Thymus (tissue), 11 donors: Measurements from ENCODE around the gene PPP4C. TPM values are rescaled to one million over a fixed set of nuclear protein-coding genes. Genes with fewer than 3 reads are reported as not detected.
"Not testable (repeated sequence)": the region's sequence is repeated elsewhere in the genome, so short reads cannot be mapped to it uniquely, and the experiment has no call there.

ENCODE experiments used
- DNase-seq, 9 donors: peaks; one replicate each; pipeline ENCODE4 v3.0.0-alpha.2; 2013; ENCODE audit warnings: low spot score in 9 of 9, low read depth in 6 of 9, missing footprints in 1 of 9
- H3K27ac ChIP-seq, 2 donors: one replicate each; pipeline ENCODE4 v1.5.1; 2013; ENCODE audit warnings: control low read depth in 1 of 2, low read depth in 1 of 2, low read length in 1 of 2, mild to moderate bottlenecking in 1 of 2, moderate library complexity in 1 of 2
- H3K27me3 ChIP-seq, 2 donors: one replicate each; pipeline ENCODE4 v1.5.1; 2013; ENCODE audit warnings: low read length in 1 of 2; ENCODE audit not compliant: control insufficient read depth in 2 of 2, insufficient read depth in 1 of 2
- H3K36me3 ChIP-seq, 2 donors: one replicate each; pipeline ENCODE4 v1.5.1; 2013; ENCODE audit warnings: low read length in 1 of 2, mild to moderate bottlenecking in 1 of 2, moderate library complexity in 1 of 2; ENCODE audit not compliant: control insufficient read depth in 2 of 2, insufficient read depth in 2 of 2
- H3K4me1 ChIP-seq, 2 donors: one replicate each; pipeline ENCODE4 v1.5.1; 2013; ENCODE audit warnings: low read length in 2 of 2; ENCODE audit not compliant: control insufficient read depth in 2 of 2, insufficient read depth in 2 of 2
- H3K4me3 ChIP-seq, 2 donors: one replicate each; pipeline ENCODE4 v1.5.1; 2013; ENCODE audit warnings: low read length in 2 of 2, control low read depth in 1 of 2, mild to moderate bottlenecking in 1 of 2
- H3K9me3 ChIP-seq, 2 donors: one replicate each; pipeline ENCODE4 v1.5.1; 2013; ENCODE audit warnings: low read length in 1 of 2, mild to moderate bottlenecking in 1 of 2; ENCODE audit not compliant: control insufficient read depth in 2 of 2, insufficient read depth in 1 of 2
- WGBS: extraction: QIAGEN DNeasy Blood & Tissue Kit; methylation state at CpG from one replicate; pipeline ENCODE4 v1.1.7; 2013; 5-methylcytosine and 5-hydroxymethylcytosine counted together
- polyA plus RNA-seq: library from polyadenylated mRNA; stranded (reverse); fragments of 200-250 nt; gene quantifications from one replicate; pipeline ENCODE4 v1.2.3, GENCODE V29; 2013
- total RNA-seq: library from RNA; stranded (reverse); fragments of 120-200 nt; gene quantifications from one replicate; pipeline ENCODE4 v1.2.4, GENCODE V29; 2013
- donor health status: healthy.

PPP4C gene
- total and polyA plus RNA-seq, 2 donors, result 87.3 to 106 TPM

DNA sequence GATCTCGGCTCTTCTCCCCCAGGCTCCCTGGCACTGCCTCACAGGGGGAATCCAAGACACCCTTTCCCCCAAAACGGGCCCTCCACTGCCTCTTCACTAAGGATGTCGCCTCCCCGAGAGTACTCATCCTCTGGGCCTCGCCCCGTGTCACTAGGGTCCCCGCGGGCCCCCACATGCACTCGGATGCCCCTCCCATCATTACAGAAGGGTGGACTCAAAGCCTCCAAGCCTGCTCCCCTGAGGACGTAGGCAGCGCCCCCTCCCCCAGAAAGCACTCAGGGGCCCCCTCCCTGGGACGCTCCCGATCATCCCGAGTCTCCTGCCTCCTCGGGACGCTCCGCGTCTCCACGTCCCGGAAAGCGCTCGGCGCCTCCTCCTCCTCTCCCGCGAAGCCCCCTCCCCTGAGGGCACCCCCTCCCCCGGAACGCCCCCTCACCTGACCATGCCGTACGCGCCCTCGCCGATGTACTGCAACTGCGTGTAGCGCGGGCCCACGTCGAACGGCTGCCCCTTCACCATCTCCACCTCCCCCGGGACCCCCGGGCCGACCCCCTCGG lies 46.9 kb downstream of the PPP4C start:
- H3K27me3 ChIP-seq, result no peaks in the 10 kb centered on the region
- H3K4me1 ChIP-seq, result peaks cover 11 to 30% of the 10 kb centered on the region in 2 donors
- peak overlapping the region; percentile 84 to 94 for H3K4me3 ChIP-seq
- whole genome bisulfite sequencing, result 2% methylated on average over 42 of the region's 42 CpGs
- H3K36me3 ChIP-seq, result peaks cover 10 to 18% of the 10 kb centered on the region in 2 donors
- DNase-seq, result peak in 2 of 9 donors; percentile 27 to 43
- H3K27ac ChIP-seq, result peak overlapping the region; percentile 73 to 83
- peaks cover 0 to 3% of the 10 kb centered on the region in 2 donors for H3K9me3 ChIP-seq

- Histone ChIP-seq H3K27ac (no peak overlapping the region), H3K4me1 (peaks cover 11 to 27% of the 10 kb centered on the region in 2 donors), H3K36me3 (no peaks in the 10 kb centered on the region)
These were observed 49.2 kb downstream of the PPP4C start for GRCh38 chr16:30124985-30125379.

GRCh38 chr16:30125690-30126089 lies 49.9 kb downstream of the PPP4C start:
- not testable (repeated sequence) for H3K27ac ChIP-seq, H3K4me3 ChIP-seq, H3K9me3 ChIP-seq, DNase-seq, H3K27me3 ChIP-seq, H3K36me3 ChIP-seq
- H3K4me1 ChIP-seq, result peaks cover 7 to 20% of the 10 kb centered on the region in 2 donors
- 96% methylated on average over 9 of the region's 9 CpGs for WGBS

More at GRCh38 chr16:30124985-30125379, 49.2 kb downstream of the PPP4C start:
- no peak for DNase-seq
- Histone ChIP-seq H3K4me3 (no peak overlapping the region), H3K27me3 (no peaks in the 10 kb centered on the region), H3K9me3 (peaks cover 0 to 3% of the 10 kb centered on the region in 2 donors)
- WGBS, result 98% methylated on average over 4 of the region's 4 CpGs

DNA sequence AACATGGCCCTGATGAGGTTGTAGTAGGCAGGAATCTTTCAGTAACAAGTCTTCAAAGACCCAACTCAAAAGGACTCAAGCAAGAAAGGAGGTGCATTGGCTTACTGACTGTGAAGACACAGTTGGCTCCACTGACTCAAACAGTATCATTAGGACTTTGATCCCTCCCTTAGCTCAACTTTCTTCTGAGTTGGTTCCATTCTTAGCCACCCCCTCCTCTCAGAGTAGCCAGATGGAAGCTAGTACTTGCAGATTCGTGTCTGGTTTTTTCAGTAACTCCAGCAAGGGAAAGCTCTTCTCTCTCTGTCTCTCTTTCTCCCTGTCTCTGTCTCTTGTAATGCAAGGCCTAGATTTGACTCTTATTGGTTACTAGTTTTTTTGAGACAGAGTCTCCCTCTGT lies 52.2 kb downstream of the PPP4C start:
- H3K4me3 ChIP-seq, result no peak overlapping the region
- H3K9me3 ChIP-seq, result peaks cover 0 to 8% of the 10 kb centered on the region in 2 donors
- peaks cover 2 to 11% of the 10 kb centered on the region in 2 donors for H3K4me1 ChIP-seq
- no peaks in the 10 kb centered on the region for H3K36me3 ChIP-seq
- DNase-seq, result no peak
- no peaks in the 10 kb centered on the region for H3K27me3 ChIP-seq
- WGBS, result 98% methylated on average over 1 of the region's 1 CpG
- no peak overlapping the region for H3K27ac ChIP-seq

- no peak overlapping the region for H3K4me3 ChIP-seq
- 95% methylated on average over 4 of the region's 4 CpGs for WGBS
- H3K9me3 ChIP-seq, result peaks cover 0 to 8% of the 10 kb centered on the region in 2 donors
- peaks cover 0 to 6% of the 10 kb centered on the region in 2 donors for H3K4me1 ChIP-seq
- no peaks in the 10 kb centered on the region for H3K27me3 ChIP-seq
- no peaks in the 10 kb centered on the region for H3K36me3 ChIP-seq
- H3K27ac ChIP-seq, result no peak overlapping the region
- no peak for DNase-seq
These were observed 56.2 kb downstream of the PPP4C start for GRCh38 chr16:30131869-30132475.

GRCh38 chr16:30132591-30132990 lies 56.8 kb downstream of the PPP4C start:
- no peak for DNase-seq
- no peak overlapping the region for H3K27ac ChIP-seq
- peaks cover 0 to 8% of the 10 kb centered on the region in 2 donors for H3K9me3 ChIP-seq
- no peaks in the 10 kb centered on the region for H3K27me3 ChIP-seq
- no peak overlapping the region for H3K4me3 ChIP-seq
- peaks cover 0 to 6% of the 10 kb centered on the region in 2 donors for H3K4me1 ChIP-seq
- WGBS, result 89% methylated on average over 3 of the region's 3 CpGs
- no peaks in the 10 kb centered on the region for H3K36me3 ChIP-seq

Other genes starting within 250 kb of the PPP4C start
- gene CDIPT, start 212.8 kb upstream of the PPP4C start, total RNA-seq, result 44.1 TPM
- 73.3 TPM for gene CDIPT, start 212.8 kb upstream of the PPP4C start, polyA plus RNA-seq
- gene SEZ6L2, start 176.4 kb upstream of the PPP4C start, total RNA-seq, result 0.66 TPM
- gene SEZ6L2, start 176.4 kb upstream of the PPP4C start, polyA plus RNA-seq, result 0.98 TPM
- 0.09 TPM for gene ASPHD1, start 175.5 kb upstream of the PPP4C start, total RNA-seq
- 0.46 TPM for gene ASPHD1, start 175.5 kb upstream of the PPP4C start, polyA plus RNA-seq
- 4.4 TPM for gene KCTD13, start 149.8 kb upstream of the PPP4C start, total RNA-seq
- gene KCTD13, start 149.8 kb upstream of the PPP4C start, polyA plus RNA-seq, result 16.9 TPM
- gene TMEM219, start 113.9 kb upstream of the PPP4C start, total RNA-seq, result 61.4 TPM
- gene TMEM219, start 113.9 kb upstream of the PPP4C start, polyA plus RNA-seq, result 155 TPM
- gene TAOK2, start 102.1 kb upstream of the PPP4C start, total RNA-seq, result 18.5 TPM
- 28.7 TPM for gene TAOK2, start 102.1 kb upstream of the PPP4C start, polyA plus RNA-seq
- gene HIRIP3, start 80.4 kb upstream of the PPP4C start, total RNA-seq, result 19.9 TPM
- 14.8 TPM for gene HIRIP3, start 80.4 kb upstream of the PPP4C start, polyA plus RNA-seq
- gene INO80E, start 79.8 kb upstream of the PPP4C start, total RNA-seq, result 48.1 TPM
- gene INO80E, start 79.8 kb upstream of the PPP4C start, polyA plus RNA-seq, result 84.5 TPM
- gene DOC2A, start 65.0 kb upstream of the PPP4C start, total RNA-seq, result 0.24 TPM
- 1.3 TPM for gene DOC2A, start 65.0 kb upstream of the PPP4C start, polyA plus RNA-seq
- not detected for gene C16orf92, start 52.8 kb upstream of the PPP4C start, total RNA-seq
- gene C16orf92, start 52.8 kb upstream of the PPP4C start, polyA plus RNA-seq, result not detected
- gene TLCD3B, start 44.7 kb upstream of the PPP4C start, total RNA-seq, result 0.24 TPM
- 0.68 TPM for gene TLCD3B, start 44.7 kb upstream of the PPP4C start, polyA plus RNA-seq
- 523 TPM for gene ALDOA, start 10.2 kb upstream of the PPP4C start, total RNA-seq
- 451 TPM for gene ALDOA, start 10.2 kb upstream of the PPP4C start, polyA plus RNA-seq
- gene TBX6, start 15.9 kb downstream of the PPP4C start, total RNA-seq, result 0.52 TPM
- 2.6 TPM for gene TBX6, start 15.9 kb downstream of the PPP4C start, polyA plus RNA-seq
- 32.6 TPM for gene YPEL3, start 20.2 kb downstream of the PPP4C start, total RNA-seq
- 231 TPM for gene YPEL3, start 20.2 kb downstream of the PPP4C start, polyA plus RNA-seq
- gene GDPD3, start 37.5 kb downstream of the PPP4C start, total RNA-seq, result 1.3 TPM
- gene GDPD3, start 37.5 kb downstream of the PPP4C start, polyA plus RNA-seq, result 24.2 TPM
- 14.9 TPM for gene MAPK3, start 47.2 kb downstream of the PPP4C start, total RNA-seq
- 43.9 TPM for gene MAPK3, start 47.2 kb downstream of the PPP4C start, polyA plus RNA-seq
- gene CORO1A, start 107.6 kb downstream of the PPP4C start, total RNA-seq, result 312 TPM
- 554 TPM for gene CORO1A, start 107.6 kb downstream of the PPP4C start, polyA plus RNA-seq
- 161 TPM for gene BOLA2B, start 117.7 kb downstream of the PPP4C start, total RNA-seq
- gene BOLA2B, start 117.7 kb downstream of the PPP4C start, polyA plus RNA-seq, result 131 TPM
- gene SLX1A, start 117.9 kb downstream of the PPP4C start, total RNA-seq, result 32.6 TPM
- gene SLX1A, start 117.9 kb downstream of the PPP4C start, polyA plus RNA-seq, result 48.8 TPM
- gene SULT1A3, start 123.3 kb downstream of the PPP4C start, total RNA-seq, result 10.6 TPM
- 122 TPM for gene SULT1A3, start 123.3 kb downstream of the PPP4C start, polyA plus RNA-seq
- gene NPIPB13, start 172.5 kb downstream of the PPP4C start, total RNA-seq, result 0.66 TPM
- gene NPIPB13, start 172.5 kb downstream of the PPP4C start, polyA plus RNA-seq, result 10.1 TPM